Prostate gland (tissue), 1 donor: ENCODE results near the gene RIBC1.

Experiments used
- POLR2A ChIP-seq: fragments of 450-650 bp; IDR thresholded peaks from one replicate; pipeline ENCODE4 v1.6.1; 2016; ENCODE audit warnings: antibody characterized with exemption, mild to moderate bottlenecking
- POLR2AphosphoS5 ChIP-seq: sonication (generic); formaldehyde crosslinking; IDR thresholded peaks from one replicate; pipeline ENCODE4 v1.6.1; 2017; ENCODE audit warnings: antibody characterized with exemption

- TF ChIP-seq POLR2AphosphoS5 (no peak), POLR2A (no peak)
These were observed 14.5 kb downstream of the RIBC1 start for GRCh38 chrX:53437206-53437605.
